AG09309 (cell line): ENCODE results near the gene MBD5.

Experiments used
- DNase-seq: peaks from one replicate; pipeline ENCODE4 v3.0.0-alpha.2; 2010; ENCODE audit warnings: low read depth
- H3K4me3 ChIP-seq: 2 replicates; pipeline ENCODE4 v1.5.1; 2011; ENCODE audit warnings: mild to moderate bottlenecking, low read depth, low read length, moderate library complexity; ENCODE audit not compliant: control insufficient read depth
- TF ChIP-seq, protein P1 (sequence below): IDR thresholded peaks from 2 replicates; pipeline ENCODE4 v1.5.1; 2011; ENCODE audit warnings: mild to moderate bottlenecking, low read depth, low read length, inconsistent platforms; ENCODE audit not compliant: insufficient read depth, control insufficient read depth; ENCODE audit errors: missing control alignments

The MBD5 gene

DNA sequence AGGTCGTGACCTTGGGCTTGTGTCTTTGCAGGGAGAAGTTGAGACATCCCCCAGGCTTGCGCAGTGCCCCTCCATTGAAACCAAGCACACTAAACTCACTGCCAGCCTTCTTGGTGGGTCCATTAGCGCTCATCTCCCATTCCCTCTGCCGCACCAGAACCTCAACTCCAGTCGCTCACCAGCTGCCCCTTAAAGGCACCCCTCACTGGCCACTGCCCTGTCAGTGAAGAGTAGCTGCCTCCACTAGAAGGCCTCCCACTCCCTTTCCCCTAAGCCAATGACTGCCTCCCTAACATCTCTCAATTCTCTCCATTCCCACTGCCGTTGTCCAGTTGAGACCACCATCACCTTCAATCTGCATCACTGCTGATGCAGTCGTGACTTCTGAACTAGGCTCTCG, 508.9 kb downstream of the MBD5 start:
- DNase-seq, result no peak

DNA sequence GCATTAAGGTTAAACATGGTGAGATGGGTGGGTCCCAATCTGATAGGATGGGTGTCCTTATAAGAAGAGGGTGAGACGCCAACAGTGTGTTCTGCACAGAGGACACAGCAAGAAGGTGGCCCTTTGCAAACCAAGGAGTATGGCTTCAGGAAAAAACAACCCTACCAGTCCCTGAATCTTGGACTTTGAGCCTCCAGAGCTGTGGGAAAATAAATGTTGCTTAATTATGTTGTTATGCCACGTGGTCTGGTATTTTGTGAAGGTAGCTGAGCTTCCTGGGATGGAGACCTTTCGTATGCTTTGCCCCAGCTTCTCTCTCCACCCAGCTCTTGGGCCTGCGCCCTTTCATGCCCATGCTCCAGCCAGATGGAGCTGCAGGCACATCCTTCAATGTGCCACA, 509.5 kb downstream of the MBD5 start:
- TF ChIP-seq, protein P1, sequence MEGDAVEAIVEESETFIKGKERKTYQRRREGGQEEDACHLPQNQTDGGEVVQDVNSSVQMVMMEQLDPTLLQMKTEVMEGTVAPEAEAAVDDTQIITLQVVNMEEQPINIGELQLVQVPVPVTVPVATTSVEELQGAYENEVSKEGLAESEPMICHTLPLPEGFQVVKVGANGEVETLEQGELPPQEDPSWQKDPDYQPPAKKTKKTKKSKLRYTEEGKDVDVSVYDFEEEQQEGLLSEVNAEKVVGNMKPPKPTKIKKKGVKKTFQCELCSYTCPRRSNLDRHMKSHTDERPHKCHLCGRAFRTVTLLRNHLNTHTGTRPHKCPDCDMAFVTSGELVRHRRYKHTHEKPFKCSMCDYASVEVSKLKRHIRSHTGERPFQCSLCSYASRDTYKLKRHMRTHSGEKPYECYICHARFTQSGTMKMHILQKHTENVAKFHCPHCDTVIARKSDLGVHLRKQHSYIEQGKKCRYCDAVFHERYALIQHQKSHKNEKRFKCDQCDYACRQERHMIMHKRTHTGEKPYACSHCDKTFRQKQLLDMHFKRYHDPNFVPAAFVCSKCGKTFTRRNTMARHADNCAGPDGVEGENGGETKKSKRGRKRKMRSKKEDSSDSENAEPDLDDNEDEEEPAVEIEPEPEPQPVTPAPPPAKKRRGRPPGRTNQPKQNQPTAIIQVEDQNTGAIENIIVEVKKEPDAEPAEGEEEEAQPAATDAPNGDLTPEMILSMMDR, result no peak
- H3K4me3 ChIP-seq, result no peak overlapping the region
- DNase-seq, result no peak

More for the DNA sequence above, 508.9 kb downstream of the MBD5 start:
- no peak overlapping the region for H3K4me3 ChIP-seq
- TF ChIP-seq, protein P1, result no peak

DNA sequence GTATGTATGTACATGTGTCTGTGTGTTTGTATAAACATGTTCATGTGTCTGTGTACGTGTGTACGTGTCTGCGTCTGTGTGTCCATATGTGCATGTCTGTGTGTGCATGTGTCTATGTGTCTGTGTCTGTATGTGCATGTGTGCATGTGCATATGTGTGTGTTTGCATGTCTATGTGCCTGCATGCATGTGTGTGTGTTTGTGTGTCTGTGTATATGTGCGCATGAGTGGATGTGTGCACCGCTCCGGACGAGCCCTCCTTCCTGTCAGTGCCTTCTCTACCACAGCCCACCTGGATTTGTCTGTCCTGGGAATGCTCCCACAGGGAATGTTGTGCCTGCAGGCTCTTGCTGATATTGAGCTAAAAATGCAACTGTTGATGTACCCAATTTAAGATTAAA, 510.3 kb downstream of the MBD5 start:
- no peak overlapping the region for H3K4me3 ChIP-seq
- no peak for DNase-seq
- TF ChIP-seq, protein P1, result no peak

DNA sequence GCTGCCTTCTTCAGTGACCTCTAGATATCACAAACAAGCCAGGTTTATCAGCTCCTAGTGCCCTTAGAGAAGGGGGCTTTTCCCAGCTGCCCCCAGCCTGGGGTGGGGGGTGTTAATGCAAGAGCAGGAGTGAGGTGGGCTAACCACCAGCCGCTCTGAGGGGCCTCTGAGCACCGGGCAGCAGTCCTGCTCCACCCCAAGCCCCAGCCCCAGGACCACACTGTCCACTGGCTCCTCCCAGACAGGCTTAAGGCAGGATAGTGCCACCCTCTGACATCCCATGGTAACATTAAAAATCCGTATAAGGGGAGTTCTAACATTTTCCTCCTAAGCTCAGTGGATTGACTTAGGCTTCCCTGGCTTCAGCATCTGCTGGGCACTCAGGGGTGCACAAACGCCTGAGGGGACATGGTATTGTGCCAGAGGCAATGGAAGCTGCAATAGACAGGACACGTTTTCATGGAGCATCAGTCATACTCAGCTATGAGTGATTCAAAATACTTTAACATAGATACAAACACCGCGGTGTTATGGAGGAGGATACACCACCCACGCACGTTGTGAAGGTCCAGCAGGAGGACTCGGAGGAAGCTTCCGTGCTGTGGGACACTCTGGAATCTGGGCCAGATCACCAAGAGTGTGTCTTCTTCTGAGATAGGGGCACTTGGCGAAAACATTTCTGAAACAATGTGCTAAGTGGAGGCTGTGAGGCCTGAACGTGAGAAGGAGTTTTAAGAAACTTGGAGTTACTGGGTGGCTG, 511.0 kb downstream of the MBD5 start:
- H3K4me3 ChIP-seq, result no peak overlapping the region
- TF ChIP-seq, protein P1, result no peak
- no peak for DNase-seq

DNA sequence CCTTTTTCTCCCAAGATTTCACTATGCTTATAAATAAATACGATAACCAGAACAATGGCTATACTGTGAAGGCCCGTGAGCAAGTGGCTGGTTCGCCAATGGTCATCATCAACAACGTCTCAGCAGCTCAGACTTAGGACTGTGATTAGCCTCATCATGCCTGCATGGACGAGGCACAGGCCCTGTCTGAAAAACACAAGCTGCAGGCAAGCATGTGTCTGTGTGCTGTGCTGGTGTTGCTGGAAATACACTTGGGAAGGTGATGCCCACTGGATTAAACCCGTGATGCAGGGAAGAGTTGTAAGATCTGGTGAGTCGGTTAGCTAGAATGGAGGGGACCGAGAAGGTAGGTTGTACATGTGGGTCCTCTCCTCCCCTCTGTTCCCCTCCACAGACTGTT, 512.1 kb downstream of the MBD5 start:
- TF ChIP-seq, protein P1, result no peak
- H3K4me3 ChIP-seq, result no peak overlapping the region
- DNase-seq, result no peak

DNA sequence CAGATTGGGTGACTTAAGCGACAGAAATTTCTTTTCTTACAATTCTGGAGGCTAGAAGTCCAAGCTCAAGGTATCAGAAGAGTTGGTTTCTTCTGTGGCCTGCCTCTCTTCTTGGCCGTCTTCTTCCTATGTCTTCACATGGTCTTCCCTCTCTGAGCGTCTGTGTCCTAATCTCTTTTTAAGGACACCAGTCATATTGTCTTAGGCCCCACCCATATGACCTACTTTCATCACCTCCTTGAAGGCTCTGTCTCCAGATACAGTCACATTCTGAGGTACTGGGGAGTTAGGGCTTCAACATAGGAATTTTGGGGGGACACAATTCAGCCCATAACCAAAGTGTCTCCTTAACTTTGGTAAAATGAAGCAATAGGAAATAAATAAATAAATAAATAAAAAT, 512.8 kb downstream of the MBD5 start:
- no peak for DNase-seq
- H3K4me3 ChIP-seq, result no peak overlapping the region
- TF ChIP-seq, protein P1, result no peak
